Measurements from ENCODE around the gene PALLD. TPM values are rescaled to one million over a fixed set of nuclear protein-coding genes. Genes with fewer than 3 reads are reported as not detected.
A peak's percentile ranks its signal among the peaks of the same experiment; 100 is the strongest.

The PALLD gene
- total RNA-seq, 4 donors from 2014 or later = 60.2 to 437 (median 118) TPM

- intact Hi-C loops (cut with DNase I) = no loop called here
- WGBS, 2 donors = 88 to 100% methylated on average over 2 of the region's 2 CpGs
Observed at GRCh38 chr4:168580228-168580627, 83.4 kb downstream of the PALLD start.

DNA sequence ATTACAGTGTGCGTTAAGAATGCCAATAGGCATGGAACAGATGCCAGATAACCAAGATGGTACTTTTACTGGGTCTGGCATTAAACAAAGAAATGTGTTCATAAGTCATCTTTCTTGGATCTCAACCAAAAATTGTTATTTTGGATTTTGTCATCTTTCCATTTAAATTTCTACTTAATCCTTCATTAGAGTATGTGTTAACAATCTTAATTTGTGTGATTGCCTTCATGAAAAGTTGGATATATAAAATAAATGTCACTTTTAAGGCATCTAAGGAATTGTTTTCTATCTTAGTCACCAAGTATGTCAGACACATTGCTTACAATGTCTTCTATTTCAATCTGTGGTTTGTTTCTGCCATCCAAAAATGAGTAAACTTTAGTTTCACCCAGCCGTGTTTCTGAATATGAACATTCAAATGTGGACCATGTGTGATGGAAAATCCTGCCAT lies 87.5 kb downstream of the PALLD start:
- intact Hi-C loops (cut with DNase I) = no loop called here
- H3K9me3 ChIP-seq = no peaks in the 10 kb centered on the region

More at GRCh38 chr4:168580228-168580627, 83.4 kb downstream of the PALLD start:
- Histone ChIP-seq H3K4me1 (peaks cover 0 to 3% (median 0%) of the 10 kb centered on the region in 3 donors), H3K27ac (no peak overlapping the region), H3K9me3 (peaks cover 0 to 7% (median 0%) of the 10 kb centered on the region in 3 donors), H3K27me3 (peaks cover 0 to 28% (median 0%) of the 10 kb centered on the region in 4 donors), H3K4me3 (no peak overlapping the region), H3K36me3 (no peaks in the 10 kb centered on the region)
- TF ChIP-seq POLR2A (IDR thresholded peaks at IDR 0.05) (no peak), CTCF (IDR thresholded peaks at IDR 0.05) (no peak)
- DNase-seq = no peak

GRCh38 chr4:168585168-168586091 lies 88.6 kb downstream of the PALLD start:
- Histone ChIP-seq H3K4me1 (peaks cover 13 to 47% (median 29%) of the 10 kb centered on the region in 3 donors), H3K9me3 (no peaks in the 10 kb centered on the region), H3K27ac (no peak overlapping the region), H3K4me3 (no peak overlapping the region), H3K36me3 (no peaks in the 10 kb centered on the region), H3K27me3 (peaks cover 0 to 9% (median 0%) of the 10 kb centered on the region in 4 donors)
- intact Hi-C loops (cut with DNase I) = loop anchor here (5.0 kb wide), 1 partner anchor 332 kb away; no protein-coding TSS in a partner anchor
- DNase-seq = no peak
- 18 to 29% methylated on average over 9 of the region's 9 CpGs for WGBS, 2 donors
- peak; percentile 22 to 81 (median 66) for TF ChIP-seq CTCF (IDR thresholded peaks at IDR 0.05)
- TF ChIP-seq POLR2A (IDR thresholded peaks at IDR 0.05) = no peak

More for the DNA sequence above, 87.5 kb downstream of the PALLD start:
- WGBS, 2 donors = 49 to 66% methylated on average over 2 of the region's 2 CpGs
- TF ChIP-seq CTCF (IDR thresholded peaks at IDR 0.05) (no peak), POLR2A (IDR thresholded peaks at IDR 0.05) (no peak)
- peaks cover 13 to 42% (median 29%) of the 10 kb centered on the region in 3 donors for H3K4me1 ChIP-seq
- H3K4me3 ChIP-seq = no peak overlapping the region
- DNase-seq = no peak
- peaks cover 0 to 12% (median 0%) of the 10 kb centered on the region in 4 donors for H3K27me3 ChIP-seq
- H3K36me3 ChIP-seq = no peaks in the 10 kb centered on the region
- no peak overlapping the region for H3K27ac ChIP-seq

GRCh38 chr4:168586926-168587325 lies 90.1 kb downstream of the PALLD start:
- intact Hi-C loops (cut with DNase I) = loop anchor here (5.0 kb wide), 1 partner anchor 330 kb away; no protein-coding TSS in a partner anchor
- Histone ChIP-seq H3K4me1 (peaks cover 13 to 47% (median 29%) of the 10 kb centered on the region in 3 donors), H3K27ac (peak overlapping the region; percentile 48 to 72 (median 62)), H3K4me3 (peak overlapping the region in 1 of 4 donors; percentile 27), H3K36me3 (no peaks in the 10 kb centered on the region), H3K9me3 (no peaks in the 10 kb centered on the region), H3K27me3 (peaks cover 0 to 8% (median 0%) of the 10 kb centered on the region in 4 donors)
- no peak for DNase-seq
- no peak for TF ChIP-seq POLR2A (IDR thresholded peaks at IDR 0.05)
- no peak for TF ChIP-seq CTCF (IDR thresholded peaks at IDR 0.05)
- WGBS, 2 donors = 45 to 55% methylated on average over 4 to 5 of the region's 5 CpGs

Data from esophagus squamous epithelium (tissue), 5 donors.